Camera-type eye (tissue), 1 donor: ENCODE measurements around the gene EML2. TPM values are rescaled to one million over a fixed set of nuclear protein-coding genes. Genes with fewer than 3 reads are reported as not detected.

Experiments
- total RNA-seq: library from RNA; depleted of rRNA; stranded (reverse); fragments of >200 nt; gene quantifications from one replicate; pipeline ENCODE4 v1.2.3, GENCODE V29; 2014

Gene EML2, protein sequence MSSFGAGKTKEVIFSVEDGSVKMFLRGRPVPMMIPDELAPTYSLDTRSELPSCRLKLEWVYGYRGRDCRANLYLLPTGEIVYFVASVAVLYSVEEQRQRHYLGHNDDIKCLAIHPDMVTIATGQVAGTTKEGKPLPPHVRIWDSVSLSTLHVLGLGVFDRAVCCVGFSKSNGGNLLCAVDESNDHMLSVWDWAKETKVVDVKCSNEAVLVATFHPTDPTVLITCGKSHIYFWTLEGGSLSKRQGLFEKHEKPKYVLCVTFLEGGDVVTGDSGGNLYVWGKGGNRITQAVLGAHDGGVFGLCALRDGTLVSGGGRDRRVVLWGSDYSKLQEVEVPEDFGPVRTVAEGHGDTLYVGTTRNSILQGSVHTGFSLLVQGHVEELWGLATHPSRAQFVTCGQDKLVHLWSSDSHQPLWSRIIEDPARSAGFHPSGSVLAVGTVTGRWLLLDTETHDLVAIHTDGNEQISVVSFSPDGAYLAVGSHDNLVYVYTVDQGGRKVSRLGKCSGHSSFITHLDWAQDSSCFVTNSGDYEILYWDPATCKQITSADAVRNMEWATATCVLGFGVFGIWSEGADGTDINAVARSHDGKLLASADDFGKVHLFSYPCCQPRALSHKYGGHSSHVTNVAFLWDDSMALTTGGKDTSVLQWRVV
- total RNA-seq, result 17.7 TPM

DNA sequence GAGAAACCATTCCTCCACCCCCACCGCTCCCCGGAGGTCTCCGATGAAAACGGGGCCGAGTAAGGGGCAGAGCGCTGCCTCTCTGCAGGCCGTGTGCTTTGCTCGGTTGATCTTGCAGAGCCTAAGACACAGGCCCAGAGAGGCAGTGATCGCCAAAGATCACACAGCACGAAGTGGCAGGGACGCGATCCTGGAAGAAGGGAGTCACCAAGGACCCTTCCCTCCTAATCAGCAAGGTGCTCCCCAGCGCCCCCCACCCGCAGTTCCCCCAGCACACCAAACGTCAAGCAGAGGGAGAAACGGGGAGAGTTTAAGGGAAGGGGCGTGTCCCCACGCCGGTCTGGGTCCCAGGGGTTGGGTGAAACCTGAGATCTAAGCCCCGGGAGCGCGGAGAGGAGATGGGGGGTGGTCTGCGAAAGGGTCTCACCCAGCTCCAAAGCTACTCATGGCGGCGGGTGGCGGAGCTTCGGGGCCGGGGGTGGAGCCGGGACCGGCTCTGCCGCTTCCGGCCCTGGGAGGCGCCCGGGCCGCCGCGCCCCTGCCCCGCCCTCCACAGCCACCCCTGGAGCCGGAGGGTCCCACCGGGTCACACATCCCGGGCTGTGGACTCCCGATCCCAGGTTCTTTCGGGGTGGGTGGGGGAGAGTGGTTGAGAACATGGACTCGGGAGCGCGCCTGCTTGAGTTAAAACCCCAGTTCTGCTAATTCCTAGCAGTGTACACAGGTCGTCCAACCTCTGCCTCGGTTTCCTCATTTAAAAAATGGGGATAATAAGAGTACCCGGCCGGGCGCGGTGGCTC is at the start of gene EML2:
TSS of gene EML2 (minus strand) at position 468 of the 800 bp plus-strand sequence. CDS start at position 447, 21 bp downstream.

DNA sequence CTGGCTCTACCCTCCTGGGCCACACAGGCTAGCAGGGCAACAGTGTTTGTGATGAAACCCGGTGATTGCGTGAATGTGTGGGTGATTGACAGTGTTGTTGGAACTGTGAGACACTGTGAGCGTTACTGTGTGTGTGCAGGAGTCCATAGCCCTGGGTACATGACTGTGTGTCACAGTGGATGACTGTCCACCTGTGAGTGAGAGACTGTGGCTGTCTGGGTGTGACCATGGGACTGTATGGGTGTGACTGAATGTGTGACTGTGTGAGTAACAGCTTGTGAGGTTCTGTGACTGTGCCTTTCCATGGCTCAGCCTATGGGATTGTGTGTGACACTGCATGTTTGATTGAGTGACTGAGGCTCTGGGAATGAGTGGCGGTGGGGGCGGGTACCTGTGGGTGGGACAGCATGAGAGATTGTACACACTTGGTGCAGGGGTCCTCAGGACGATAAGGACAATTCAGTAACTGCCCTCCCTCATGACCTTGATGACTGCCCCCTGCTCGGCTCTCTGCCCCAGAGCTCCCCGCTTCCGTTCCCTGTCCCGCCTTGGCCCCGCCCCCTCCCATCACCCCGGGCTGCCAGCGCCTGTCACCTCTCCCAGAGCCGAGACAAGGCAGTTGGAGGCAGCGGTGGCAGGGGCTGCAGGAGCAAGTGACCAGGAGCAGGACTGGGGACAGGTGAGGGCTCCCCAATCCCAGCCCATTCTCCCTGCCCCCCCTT is 28.6 kb upstream of the EML2 start, which contains the start of gene GIPR:
TSS of gene GIPR (plus strand) at position 602 of the 722 bp plus-strand sequence. CDS start 1,300 bp downstream, outside the sequence.

DNA sequence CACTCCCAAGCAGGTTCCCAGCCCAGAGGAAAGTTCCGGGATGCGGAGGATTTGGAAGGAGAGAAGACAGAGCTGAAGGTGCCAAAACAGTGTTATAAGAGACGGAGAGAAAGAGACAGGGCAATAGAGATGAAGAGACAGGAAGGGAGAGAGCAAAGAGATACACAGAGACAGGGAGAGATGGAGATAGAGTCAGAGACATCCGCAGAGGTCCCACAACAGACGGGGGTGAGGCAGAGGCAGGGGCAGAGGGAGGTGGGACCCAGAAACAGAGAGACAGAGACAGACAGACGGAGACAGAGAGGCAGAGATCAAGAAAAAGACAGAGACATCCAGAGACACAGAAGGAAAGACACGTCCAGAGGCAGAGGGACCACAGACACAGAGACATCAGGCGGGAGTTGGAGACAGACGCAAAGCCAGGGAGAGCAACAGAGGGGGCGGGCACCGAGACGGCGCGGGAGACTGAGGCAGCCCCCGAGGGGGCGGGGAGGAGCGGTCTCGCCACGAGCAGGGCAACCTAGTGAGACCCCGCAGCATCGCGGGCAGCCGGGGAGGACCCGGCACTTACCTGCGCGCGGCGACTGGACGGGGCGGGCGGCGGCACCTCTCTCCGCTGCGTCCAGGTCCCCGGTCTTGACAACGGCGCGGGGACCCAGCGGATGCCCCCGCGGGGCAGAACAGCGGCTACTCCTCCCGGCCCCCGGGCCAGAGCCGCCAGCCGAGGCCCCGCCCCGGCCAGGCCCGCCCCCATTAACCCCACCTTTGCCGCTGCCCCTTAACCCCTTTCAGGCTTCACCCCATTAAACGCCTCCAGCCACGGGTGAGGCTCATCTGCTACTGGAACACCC is 37.4 kb downstream of the EML2 start, which contains the start of gene GPR4:
TSS of gene GPR4 (minus strand) at position 689 of the 851 bp plus-strand sequence. CDS start 10,346 bp downstream, outside the sequence.

DNA sequence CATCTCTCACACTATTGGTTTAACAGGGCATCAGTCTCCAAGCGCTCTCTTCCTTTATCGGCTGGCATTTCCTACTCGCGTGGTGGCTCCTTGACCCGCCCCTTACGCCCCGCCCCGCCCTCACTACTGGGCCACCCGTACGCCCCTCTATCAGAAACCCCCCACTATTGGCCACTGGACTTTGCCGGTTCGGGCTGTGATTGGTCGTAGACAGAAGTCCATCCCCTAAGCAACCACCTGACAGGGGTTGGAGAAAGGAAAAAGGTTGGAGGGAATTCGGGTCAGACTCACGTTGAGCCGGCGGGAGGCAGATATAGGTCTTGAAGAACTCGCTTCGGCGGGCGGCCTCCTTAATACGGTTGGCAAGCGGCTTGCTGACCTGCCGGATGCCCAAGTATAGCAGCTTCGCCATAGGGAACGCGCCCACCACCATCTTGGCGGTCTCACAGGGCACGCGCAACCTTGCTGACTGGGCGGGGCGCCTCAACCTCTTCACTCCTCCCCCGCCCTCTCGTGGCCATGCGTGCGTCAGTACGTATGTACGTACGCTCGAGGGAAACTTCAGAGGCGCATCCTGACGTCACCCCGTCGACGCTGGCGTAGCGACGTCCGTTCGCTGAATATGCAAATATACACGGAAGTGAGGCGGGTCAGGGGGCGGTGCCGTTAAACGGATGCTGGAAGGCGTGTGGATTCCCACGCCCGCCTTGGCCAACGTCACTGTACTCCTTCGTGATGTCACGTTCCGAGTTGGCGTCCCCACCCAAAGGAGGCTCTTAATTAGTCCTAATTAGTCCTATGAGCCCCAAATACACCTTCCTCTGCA is 54.7 kb downstream of the EML2 start, which contains the start of gene OPA3:
TSS of gene OPA3 (minus strand) at position 471 of the 826 bp plus-strand sequence. CDS start at position 433, 38 bp downstream.

Other genes starting within 250 kb of the EML2 start
- 6.9 TPM for gene PPP1R13L, start 234.3 kb downstream of the EML2 start, total RNA-seq
- gene POLR1G, start 232.8 kb downstream of the EML2 start, total RNA-seq, result 5.7 TPM
- 74.1 TPM for gene ERCC1, start 215.5 kb downstream of the EML2 start, total RNA-seq
- gene FOSB, start 171.4 kb downstream of the EML2 start, total RNA-seq, result 11.5 TPM
- 29.7 TPM for gene RTN2, start 142.3 kb downstream of the EML2 start, total RNA-seq
- gene PPM1N, start 141.0 kb downstream of the EML2 start, total RNA-seq, result 2.1 TPM
- gene VASP, start 131.9 kb downstream of the EML2 start, total RNA-seq, result 35.2 TPM
- 4.4 TPM for gene OPA3, start 54.6 kb downstream of the EML2 start, total RNA-seq
- 0.71 TPM for gene GPR4, start 37.2 kb downstream of the EML2 start, total RNA-seq
- 0.11 TPM for gene GIPR, start 28.8 kb upstream of the EML2 start, total RNA-seq
- gene SNRPD2, start 52.6 kb upstream of the EML2 start, total RNA-seq, result 71.1 TPM
- 8.2 TPM for gene QPCTL, start 53.3 kb upstream of the EML2 start, total RNA-seq
- 12.4 TPM for gene FBXO46, start 91.5 kb upstream of the EML2 start, total RNA-seq
- gene MEIOSIN, start 94.0 kb upstream of the EML2 start, total RNA-seq, result not detected
- 14.7 TPM for gene SIX5, start 129.9 kb upstream of the EML2 start, total RNA-seq
- 61.5 TPM for gene DMPK, start 143.1 kb upstream of the EML2 start, total RNA-seq
- 49.6 TPM for gene DMWD, start 153.4 kb upstream of the EML2 start, total RNA-seq
- 0.22 TPM for gene RSPH6A, start 175.9 kb upstream of the EML2 start, total RNA-seq
- gene SYMPK, start 223.8 kb upstream of the EML2 start, total RNA-seq, result 49.0 TPM
- not detected for gene FOXA3, start 224.9 kb upstream of the EML2 start, total RNA-seq
- gene IRF2BP1, start 246.7 kb upstream of the EML2 start, total RNA-seq, result 39.5 TPM